Measurements from ENCODE around the gene ANKRD61. TPM values are rescaled to one million over a fixed set of nuclear protein-coding genes. Genes with fewer than 3 reads are reported as not detected.

ANKRD61 gene
- polyA plus RNA-seq, 3 donors = not detected

DNA sequence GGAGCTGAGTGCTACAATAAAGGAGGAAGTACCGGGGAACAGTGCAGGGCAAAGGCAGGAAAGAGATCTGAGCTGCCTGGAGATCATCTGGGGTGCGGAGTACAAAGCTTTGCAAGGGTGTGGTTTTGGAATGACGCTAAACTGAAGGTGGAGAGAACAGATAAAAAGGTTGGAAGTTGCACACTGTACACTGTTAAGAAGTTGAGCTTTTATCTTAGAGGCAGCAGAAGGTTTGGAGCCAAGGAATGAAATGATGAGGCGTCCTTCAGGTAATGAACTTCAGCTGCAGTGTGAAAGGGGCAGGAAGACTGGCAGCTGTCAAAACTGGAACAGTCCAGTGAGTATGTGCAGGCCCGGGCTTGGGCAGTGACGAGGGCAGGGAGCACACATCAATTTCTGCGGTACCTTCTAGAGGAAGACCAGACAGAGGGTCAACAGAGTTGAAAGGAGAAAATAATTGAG lies 7.2 kb upstream of the ANKRD61 start:
- Mint-ChIP-seq H3K4me1 (peaks cover 34% of the 10 kb centered on the region), H3K36me3 (peaks cover 63 to 76% of the 10 kb centered on the region in 2 donors), H3K27me3 (ENCODE audit: low read depth in 3 of 3) (peaks cover 0 to 3% (median 0%) of the 10 kb centered on the region in 3 donors), H3K9me3 (no peaks in the 10 kb centered on the region), H3K4me3 (no peak overlapping the region), H3K27ac (peak overlapping the region in 6 of 7 donors; percentile 13 to 88 (median 66))
- Histone ChIP-seq H3K9me3 (replicated peaks in 1 of 2; ENCODE audit: control insufficient read depth in 1 of 2, insufficient read depth in 1 of 2, low read length in 2 of 2) (no peaks in the 10 kb centered on the region), H4K20me1 (ENCODE audit: insufficient read depth, low read length) (no peaks in the 10 kb centered on the region), H2AFZ (ENCODE audit: insufficient read depth, low read depth, low read length, poor library complexity, severe bottlenecking) (no peak overlapping the region), H3K4me3 (replicated peaks in 1 of 3; ENCODE audit: low read depth in 2 of 3, low read length in 3 of 3) (no peak overlapping the region), H3K27ac (ENCODE audit: low read depth in 1 of 2, low read length in 2 of 2) (peak overlapping the region in 1 of 2 donors; percentile 94), H3K79me2 (ENCODE audit: insufficient read depth, low read length) (peaks cover 50% of the 10 kb centered on the region), H3K9ac (ENCODE audit: insufficient read depth, low read length, poor library complexity, severe bottlenecking) (no peak overlapping the region), H3K27me3 (ENCODE audit: control insufficient read depth in 2 of 2, insufficient read depth in 2 of 2, low read length in 2 of 2) (no peaks in the 10 kb centered on the region), H3K4me1 (ENCODE audit: control insufficient read depth in 1 of 2, insufficient read depth in 2 of 2, low read length in 2 of 2) (peaks cover 33 to 37% of the 10 kb centered on the region in 2 donors), H3K4me2 (replicated peaks; ENCODE audit: extremely low read depth, low read length, poor library complexity, severe bottlenecking) (no peak overlapping the region), H3K36me3 (replicated peaks in 1 of 2; ENCODE audit: control insufficient read depth in 1 of 2, insufficient read depth in 2 of 2, low read length in 2 of 2) (peaks cover 56 to 79% of the 10 kb centered on the region in 2 donors)
- 61% methylated on average over 6 of the region's 7 CpGs for WGBS (ENCODE audit: insufficient coverage)
- no peak for DNase-seq
- TF ChIP-seq, protein P1, sequence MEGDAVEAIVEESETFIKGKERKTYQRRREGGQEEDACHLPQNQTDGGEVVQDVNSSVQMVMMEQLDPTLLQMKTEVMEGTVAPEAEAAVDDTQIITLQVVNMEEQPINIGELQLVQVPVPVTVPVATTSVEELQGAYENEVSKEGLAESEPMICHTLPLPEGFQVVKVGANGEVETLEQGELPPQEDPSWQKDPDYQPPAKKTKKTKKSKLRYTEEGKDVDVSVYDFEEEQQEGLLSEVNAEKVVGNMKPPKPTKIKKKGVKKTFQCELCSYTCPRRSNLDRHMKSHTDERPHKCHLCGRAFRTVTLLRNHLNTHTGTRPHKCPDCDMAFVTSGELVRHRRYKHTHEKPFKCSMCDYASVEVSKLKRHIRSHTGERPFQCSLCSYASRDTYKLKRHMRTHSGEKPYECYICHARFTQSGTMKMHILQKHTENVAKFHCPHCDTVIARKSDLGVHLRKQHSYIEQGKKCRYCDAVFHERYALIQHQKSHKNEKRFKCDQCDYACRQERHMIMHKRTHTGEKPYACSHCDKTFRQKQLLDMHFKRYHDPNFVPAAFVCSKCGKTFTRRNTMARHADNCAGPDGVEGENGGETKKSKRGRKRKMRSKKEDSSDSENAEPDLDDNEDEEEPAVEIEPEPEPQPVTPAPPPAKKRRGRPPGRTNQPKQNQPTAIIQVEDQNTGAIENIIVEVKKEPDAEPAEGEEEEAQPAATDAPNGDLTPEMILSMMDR (IDR thresholded peaks at IDR 0.05) = no peak
- intact Hi-C loops (cut with micrococcal nuclease) = no loop called here

DNA sequence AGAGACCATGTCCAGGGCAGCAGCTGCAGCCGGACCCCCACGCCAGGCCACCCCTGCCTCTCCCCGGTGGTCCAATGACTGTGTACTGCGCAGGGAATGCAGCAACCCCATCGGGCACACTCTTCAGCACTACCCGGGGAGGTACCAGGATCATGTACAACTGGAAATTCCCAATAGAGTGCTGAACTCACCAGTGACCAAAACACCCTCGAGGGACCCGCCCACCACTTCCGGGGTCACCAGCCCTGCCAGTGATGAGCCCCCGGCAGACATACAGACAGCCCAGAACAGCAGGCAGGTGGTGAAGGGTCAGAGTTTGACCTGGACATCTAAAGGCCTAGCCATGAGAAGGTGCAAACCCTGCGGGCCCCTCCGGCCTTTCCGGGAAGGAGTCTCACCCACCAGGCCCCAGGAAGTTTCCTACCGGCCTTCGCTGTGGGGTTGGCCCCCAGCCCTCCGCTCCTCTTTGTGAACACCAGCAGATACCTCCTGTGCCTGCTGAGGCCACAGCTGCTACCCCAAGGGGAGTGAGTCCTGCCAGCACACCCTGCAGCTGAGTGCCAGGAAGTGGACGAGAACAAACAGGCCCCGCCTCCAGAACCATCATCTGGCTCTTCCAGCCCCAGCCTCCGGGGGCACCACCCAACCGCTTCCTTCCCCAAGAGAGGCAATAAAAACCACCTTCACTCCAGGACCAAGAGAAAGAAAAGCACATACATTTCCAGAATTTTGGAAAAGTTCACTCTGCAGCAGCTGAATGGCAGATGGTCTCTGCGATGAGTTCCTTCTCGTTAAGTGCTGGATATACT lies 5.0 kb upstream of the ANKRD61 start:
- DNase-seq = peak; percentile 65 to 76 (median 74)
- TF ChIP-seq, protein P1 (IDR thresholded peaks at IDR 0.05) = peak; percentile 41
- Histone ChIP-seq H3K4me2 (replicated peaks; ENCODE audit: extremely low read depth, low read length, poor library complexity, severe bottlenecking) (peak overlapping the region; percentile 91), H3K27me3 (ENCODE audit: control insufficient read depth in 2 of 2, insufficient read depth in 2 of 2, low read length in 2 of 2) (no peaks in the 10 kb centered on the region), H3K4me3 (replicated peaks in 1 of 3; ENCODE audit: low read depth in 2 of 3, low read length in 3 of 3) (peak overlapping the region; percentile 26 to 84 (median 56)), H3K27ac (ENCODE audit: low read depth in 1 of 2, low read length in 2 of 2) (peak overlapping the region; percentile 89 to 94), H4K20me1 (ENCODE audit: insufficient read depth, low read length) (no peaks in the 10 kb centered on the region), H3K79me2 (ENCODE audit: insufficient read depth, low read length) (peaks cover 52% of the 10 kb centered on the region), H3K36me3 (replicated peaks in 1 of 2; ENCODE audit: control insufficient read depth in 1 of 2, insufficient read depth in 2 of 2, low read length in 2 of 2) (peaks cover 52 to 77% of the 10 kb centered on the region in 2 donors), H3K4me1 (ENCODE audit: control insufficient read depth in 1 of 2, insufficient read depth in 2 of 2, low read length in 2 of 2) (peaks cover 33 to 37% of the 10 kb centered on the region in 2 donors), H2AFZ (ENCODE audit: insufficient read depth, low read depth, low read length, poor library complexity, severe bottlenecking) (peak overlapping the region; percentile 83), H3K9ac (ENCODE audit: insufficient read depth, low read length, poor library complexity, severe bottlenecking) (peak overlapping the region; percentile 74), H3K9me3 (replicated peaks in 1 of 2; ENCODE audit: control insufficient read depth in 1 of 2, insufficient read depth in 1 of 2, low read length in 2 of 2) (no peaks in the 10 kb centered on the region)
- Mint-ChIP-seq H3K4me1 (peaks cover 40% of the 10 kb centered on the region), H3K27me3 (ENCODE audit: low read depth in 3 of 3) (peaks cover 0 to 3% (median 0%) of the 10 kb centered on the region in 3 donors), H3K36me3 (peaks cover 56 to 72% of the 10 kb centered on the region in 2 donors), H3K27ac (peak overlapping the region; percentile 95 to 98 (median 97)), H3K9me3 (no peaks in the 10 kb centered on the region), H3K4me3 (peak overlapping the region; percentile 81 to 93)
- intact Hi-C loops (cut with micrococcal nuclease) = no loop called here
- 39% methylated on average over 20 of the region's 22 CpGs for WGBS (ENCODE audit: insufficient coverage)
